ENCODE results near the gene HS3ST4. TPM values are rescaled to one million over a fixed set of nuclear protein-coding genes. Genes with fewer than 3 reads are reported as not detected.

Gene HS3ST4
- total RNA-seq, 2 donors from 2014 or later, result 1.0 to 1.9 TPM

- TF ChIP-seq CTCF (IDR thresholded peaks at IDR 0.05) (no peak), POLR2A (IDR thresholded peaks at IDR 0.05) (no peak), POLR2AphosphoS5 (IDR thresholded peaks at IDR 0.05) (no peak)
- Histone ChIP-seq H3K9me3 (no peaks in the 10 kb centered on the region), H3K4me1 (replicated peaks) (no peaks in the 10 kb centered on the region), H3K4me3 (no peak overlapping the region), H3K27me3 (replicated peaks; ENCODE audit: insufficient read depth) (no peaks in the 10 kb centered on the region), H3K36me3 (no peaks in the 10 kb centered on the region), H3K27ac (no peak overlapping the region)
- DNase-seq (ENCODE audit: low spot score), result no peak
- 90% methylated on average over 1 of the region's 1 CpG for WGBS
- intact Hi-C loops (cut with DNase I), result no loop called here
Measured at GRCh38 chr16:25799816-25800215, 108.1 kb downstream of the HS3ST4 start.

GRCh38 chr16:25812215-25812614 lies 120.5 kb downstream of the HS3ST4 start:
- Histone ChIP-seq H3K36me3 (no peaks in the 10 kb centered on the region), H3K27ac (no peak overlapping the region), H3K9me3 (no peaks in the 10 kb centered on the region), H3K27me3 (replicated peaks; ENCODE audit: insufficient read depth) (no peaks in the 10 kb centered on the region), H3K4me3 (no peak overlapping the region), H3K4me1 (replicated peaks) (no peaks in the 10 kb centered on the region)
- TF ChIP-seq POLR2AphosphoS5 (IDR thresholded peaks at IDR 0.05) (no peak), POLR2A (IDR thresholded peaks at IDR 0.05) (no peak), CTCF (IDR thresholded peaks at IDR 0.05) (no peak)
- DNase-seq (ENCODE audit: low spot score), result no peak
- intact Hi-C loops (cut with DNase I), result no loop called here
- WGBS, result 64% methylated on average over 5 of the region's 5 CpGs

- intact Hi-C loops (cut with DNase I), result no loop called here
- no peak overlapping the region for H3K27ac ChIP-seq
- H3K4me3 ChIP-seq, result no peak overlapping the region
- no peaks in the 10 kb centered on the region for H3K27me3 ChIP-seq (replicated peaks; ENCODE audit: insufficient read depth)
- H3K9me3 ChIP-seq, result no peaks in the 10 kb centered on the region
- TF ChIP-seq POLR2A (IDR thresholded peaks at IDR 0.05), result no peak
- TF ChIP-seq POLR2AphosphoS5 (IDR thresholded peaks at IDR 0.05), result no peak
- no peak for TF ChIP-seq CTCF (IDR thresholded peaks at IDR 0.05)
- no peaks in the 10 kb centered on the region for H3K4me1 ChIP-seq (replicated peaks)
- no peak for DNase-seq (ENCODE audit: low spot score)
- no peaks in the 10 kb centered on the region for H3K36me3 ChIP-seq
- WGBS, result 79% methylated on average over 6 of the region's 6 CpGs
Measured at GRCh38 chr16:25817295-25817694, 125.5 kb downstream of the HS3ST4 start.

GRCh38 chr16:25817876-25818275 lies 126.1 kb downstream of the HS3ST4 start:
- Histone ChIP-seq H3K27me3 (replicated peaks; ENCODE audit: insufficient read depth) (no peaks in the 10 kb centered on the region), H3K4me3 (no peak overlapping the region), H3K27ac (no peak overlapping the region), H3K36me3 (no peaks in the 10 kb centered on the region), H3K9me3 (no peaks in the 10 kb centered on the region), H3K4me1 (replicated peaks) (no peaks in the 10 kb centered on the region)
- 86% methylated on average over 4 of the region's 4 CpGs for WGBS
- intact Hi-C loops (cut with DNase I), result no loop called here
- TF ChIP-seq POLR2A (IDR thresholded peaks at IDR 0.05) (no peak), POLR2AphosphoS5 (IDR thresholded peaks at IDR 0.05) (no peak), CTCF (IDR thresholded peaks at IDR 0.05) (no peak)
- DNase-seq (ENCODE audit: low spot score), result no peak

GRCh38 chr16:25823891-25824290 lies 132.1 kb downstream of the HS3ST4 start:
- H3K4me3 ChIP-seq, result no peak overlapping the region
- no peaks in the 10 kb centered on the region for H3K4me1 ChIP-seq (replicated peaks)
- DNase-seq (ENCODE audit: low spot score), result no peak
- H3K27ac ChIP-seq, result no peak overlapping the region
- no peaks in the 10 kb centered on the region for H3K9me3 ChIP-seq
- H3K27me3 ChIP-seq (replicated peaks; ENCODE audit: insufficient read depth), result no peaks in the 10 kb centered on the region
- no peaks in the 10 kb centered on the region for H3K36me3 ChIP-seq
- TF ChIP-seq POLR2A (IDR thresholded peaks at IDR 0.05) (no peak), CTCF (IDR thresholded peaks at IDR 0.05) (no peak), POLR2AphosphoS5 (IDR thresholded peaks at IDR 0.05) (no peak)
- WGBS, result 74% methylated on average over 2 of the region's 2 CpGs
- intact Hi-C loops (cut with DNase I), result no loop called here
